Activated CD8-positive, alpha-beta memory T cell treated with anti-CD3 and anti-CD28 coated beads, Interleukin-2, amount 10 ng/mL, durations not matched to agents 7 days and 5 days (primary cell): Measurements from ENCODE around the gene IRS2. TPM values are rescaled to one million over a fixed set of nuclear protein-coding genes. Genes with fewer than 3 reads are reported as not detected.

Experiments used
- ATAC-seq: fragments of 150-1000 bp; cut with Tn5 transposase; one replicate; pipeline ENCODE4 v1.10.0; 2021; ENCODE audit warnings: moderate library complexity
- CTCF ChIA-PET: fragments of 350-600 bp; sonication (Branson Sonifier 250); formaldehyde crosslinking; loops from one replicate; lab custom pipeline; 2021; ENCODE audit warnings: antibody characterized with exemption; lab: Charles Lee
- DNase-seq: peaks from one replicate; pipeline ENCODE4 v3.0.0-alpha.2; 2020
- H3K27ac Mint-ChIP-seq: one replicate; pipeline ENCODE4 v1.8.0; 2021; ENCODE audit warnings: mild to moderate bottlenecking, mixed read lengths
- H3K27me3 Mint-ChIP-seq: one replicate; pipeline ENCODE4 v1.8.0; 2021; ENCODE audit warnings: mixed read lengths
- H3K36me3 Mint-ChIP-seq: one replicate; pipeline ENCODE4 v1.8.0; 2021; ENCODE audit warnings: mild to moderate bottlenecking, mixed read lengths
- H3K4me1 Mint-ChIP-seq: one replicate; pipeline ENCODE4 v1.8.0; 2021; ENCODE audit warnings: mixed read lengths
- H3K4me3 Mint-ChIP-seq: one replicate; pipeline ENCODE4 v1.8.0; 2021; ENCODE audit warnings: mild to moderate bottlenecking, moderate library complexity, mixed read lengths
- H3K9me3 Mint-ChIP-seq: one replicate; pipeline ENCODE4 v1.8.0; 2022; ENCODE audit warnings: low read depth, mixed read lengths
- total RNA-seq, 2 experiments: library from RNA; stranded (reverse); gene quantifications; one replicate each; pipeline ENCODE4 v1.2.3, GENCODE V29; 2021

IRS2 gene
- total RNA-seq, 2 experiments from 2014 or later: 1.6 to 2.0 TPM

- Mint-ChIP-seq H3K9me3 (no peaks in the 10 kb centered on the region), H3K36me3 (no peaks in the 10 kb centered on the region), H3K27me3 (peaks cover 6% of the 10 kb centered on the region), H3K27ac (no peak overlapping the region), H3K4me3 (no peak overlapping the region), H3K4me1 (no peaks in the 10 kb centered on the region)
- CTCF ChIA-PET: no interaction called here
- no peak for DNase-seq
- no peak for ATAC-seq
Measured at GRCh38 chr13:109720758-109721184, 65.6 kb downstream of the IRS2 start.

DNA sequence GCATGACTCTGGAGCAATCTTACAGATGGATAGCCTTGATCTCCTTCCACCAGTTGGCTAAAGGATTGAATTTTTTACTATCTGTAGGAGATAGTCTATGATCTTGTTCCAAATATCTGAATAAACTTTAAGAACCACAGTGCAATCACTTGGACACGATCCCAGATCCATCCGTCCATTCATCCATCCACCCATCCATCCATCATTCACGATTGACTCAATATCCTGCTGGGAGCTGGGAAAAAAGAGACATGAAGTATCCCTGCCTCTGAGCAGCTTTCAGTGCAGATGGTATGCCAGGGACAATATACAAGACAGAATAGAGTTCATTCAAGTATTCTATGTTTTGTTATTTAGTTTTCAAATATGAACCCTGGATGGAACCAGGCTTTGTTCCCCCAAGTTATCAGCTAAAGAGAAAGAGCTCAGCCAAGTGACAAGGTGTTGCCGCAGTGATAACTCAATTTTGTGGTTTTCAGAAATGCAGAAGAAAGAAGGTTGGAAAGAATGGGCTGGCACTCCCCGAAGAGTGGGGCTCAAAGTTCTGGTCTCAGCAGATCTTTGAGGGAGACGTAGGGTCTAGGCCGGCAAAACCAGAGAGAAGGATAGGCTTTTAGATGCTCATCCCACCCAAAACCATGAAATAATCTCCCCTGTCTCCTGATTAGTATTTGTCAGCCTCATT lies 66.3 kb downstream of the IRS2 start:
- Mint-ChIP-seq H3K4me3 (no peak overlapping the region), H3K27me3 (peaks cover 9% of the 10 kb centered on the region), H3K4me1 (no peaks in the 10 kb centered on the region), H3K36me3 (no peaks in the 10 kb centered on the region), H3K27ac (no peak overlapping the region), H3K9me3 (no peaks in the 10 kb centered on the region)
- CTCF ChIA-PET: no interaction called here
- ATAC-seq (no peak), DNase-seq (no peak)

- Mint-ChIP-seq H3K9me3 (no peaks in the 10 kb centered on the region), H3K36me3 (no peaks in the 10 kb centered on the region), H3K27ac (no peak overlapping the region), H3K27me3 (peaks cover 11% of the 10 kb centered on the region), H3K4me3 (no peak overlapping the region), H3K4me1 (no peaks in the 10 kb centered on the region)
- no peak for DNase-seq
- CTCF ChIA-PET: no interaction called here
- ATAC-seq: no peak
Measured at GRCh38 chr13:109718726-109719125, 67.7 kb downstream of the IRS2 start.

DNA sequence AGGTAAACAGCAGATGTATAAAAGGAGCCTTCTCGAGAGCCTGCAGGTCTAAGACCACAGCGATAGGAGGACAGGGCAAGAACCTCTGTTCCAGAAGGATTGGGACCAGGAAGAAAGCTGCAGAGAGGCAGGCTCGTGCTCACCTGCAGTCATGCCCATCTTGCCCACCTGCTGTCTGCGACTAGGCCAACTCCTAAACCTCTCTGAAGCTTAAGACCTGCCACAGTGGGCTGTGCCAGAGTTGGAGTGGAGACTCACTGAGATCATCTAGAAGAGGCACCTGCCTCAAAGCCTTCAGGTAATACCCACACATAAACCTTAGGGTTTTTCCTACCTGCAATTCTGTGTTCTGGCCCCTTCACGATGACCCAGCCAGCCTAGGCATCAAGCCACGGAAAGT lies 68.7 kb downstream of the IRS2 start:
- Mint-ChIP-seq H3K4me1 (no peaks in the 10 kb centered on the region), H3K9me3 (no peaks in the 10 kb centered on the region), H3K36me3 (no peaks in the 10 kb centered on the region), H3K27me3 (peaks cover 11% of the 10 kb centered on the region), H3K4me3 (no peak overlapping the region), H3K27ac (no peak overlapping the region)
- CTCF ChIA-PET: no interaction called here
- ATAC-seq (no peak), DNase-seq (no peak)

GRCh38 chr13:109715902-109716301 lies 70.5 kb downstream of the IRS2 start:
- no peak overlapping the region for H3K4me3 Mint-ChIP-seq
- H3K27me3 Mint-ChIP-seq: peaks cover 10% of the 10 kb centered on the region
- H3K36me3 Mint-ChIP-seq: no peaks in the 10 kb centered on the region
- ATAC-seq: no peak
- CTCF ChIA-PET: no interaction called here
- no peak for DNase-seq
- H3K4me1 Mint-ChIP-seq: no peaks in the 10 kb centered on the region
- no peaks in the 10 kb centered on the region for H3K9me3 Mint-ChIP-seq
- H3K27ac Mint-ChIP-seq: no peak overlapping the region

GRCh38 chr13:109713681-109714080 lies 72.7 kb downstream of the IRS2 start:
- CTCF ChIA-PET: interaction anchor here (0.8 kb wide), 1 partner anchor 182 kb away, joined by 3 read pairs; no protein-coding TSS in a partner anchor
- DNase-seq: no peak
- Mint-ChIP-seq H3K27ac (no peak overlapping the region), H3K27me3 (peaks cover 5% of the 10 kb centered on the region), H3K36me3 (no peaks in the 10 kb centered on the region), H3K9me3 (no peaks in the 10 kb centered on the region), H3K4me1 (no peaks in the 10 kb centered on the region), H3K4me3 (no peak overlapping the region)
- ATAC-seq: no peak

GRCh38 chr13:109712124-109712722 lies 74.2 kb downstream of the IRS2 start:
- H3K36me3 Mint-ChIP-seq: no peaks in the 10 kb centered on the region
- CTCF ChIA-PET: no interaction called here

GRCh38 chr13:109707742-109708617 lies 78.4 kb downstream of the IRS2 start:
- CTCF ChIA-PET: no interaction called here
- ATAC-seq (no peak), DNase-seq (no peak)
- Mint-ChIP-seq H3K27me3 (peaks cover 18% of the 10 kb centered on the region), H3K4me1 (peaks cover 3% of the 10 kb centered on the region), H3K9me3 (no peaks in the 10 kb centered on the region), H3K27ac (no peak overlapping the region), H3K4me3 (no peak overlapping the region), H3K36me3 (no peaks in the 10 kb centered on the region)

More at GRCh38 chr13:109712124-109712722, 74.2 kb downstream of the IRS2 start:
- Mint-ChIP-seq H3K9me3 (no peaks in the 10 kb centered on the region), H3K27ac (no peak overlapping the region), H3K27me3 (peaks cover 5% of the 10 kb centered on the region), H3K4me1 (peaks cover 3% of the 10 kb centered on the region), H3K4me3 (no peak overlapping the region)
- DNase-seq (no peak), ATAC-seq (no peak)

GRCh38 chr13:109707044-109707741 lies 79.2 kb downstream of the IRS2 start:
- Mint-ChIP-seq H3K27ac (no peak overlapping the region), H3K4me1 (peaks cover 3% of the 10 kb centered on the region), H3K27me3 (peaks cover 18% of the 10 kb centered on the region), H3K9me3 (no peaks in the 10 kb centered on the region), H3K4me3 (no peak overlapping the region), H3K36me3 (no peaks in the 10 kb centered on the region)
- ATAC-seq: no peak
- CTCF ChIA-PET: no interaction called here
- no peak for DNase-seq

DNA sequence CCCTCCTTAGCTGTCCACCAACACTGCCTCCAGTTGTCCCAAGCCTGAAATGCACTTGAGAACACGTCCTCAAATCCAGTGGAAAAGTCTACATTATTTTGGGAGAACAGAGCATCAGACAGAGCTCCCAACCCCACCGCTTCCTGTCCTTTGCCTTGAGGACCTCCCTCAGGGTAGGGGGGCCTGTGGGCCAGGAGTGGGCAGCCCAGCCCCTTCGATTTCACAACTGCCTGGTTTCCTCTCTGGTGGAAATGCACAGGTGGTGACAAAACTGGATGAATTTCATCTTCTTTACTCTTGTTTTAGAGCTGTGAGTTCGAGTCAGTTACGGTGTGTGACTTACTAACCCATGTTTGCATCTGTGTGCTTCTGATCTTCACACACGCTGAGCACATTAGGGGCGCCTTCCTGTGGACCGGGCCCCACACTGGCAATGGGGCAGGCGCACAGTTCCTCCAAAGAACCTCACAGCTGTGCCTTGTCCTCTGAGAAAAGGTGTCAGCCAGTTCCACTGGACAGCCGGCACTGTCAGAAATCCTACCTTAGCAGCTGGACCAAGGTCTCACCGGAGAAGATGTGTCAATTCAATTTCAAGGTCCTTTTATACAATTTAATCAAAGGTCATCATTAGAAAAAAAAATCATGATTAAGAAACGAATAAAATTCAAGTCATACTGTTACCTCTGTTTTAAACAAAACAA lies 80.2 kb downstream of the IRS2 start:
- Mint-ChIP-seq H3K4me3 (no peak overlapping the region), H3K27ac (no peak overlapping the region), H3K27me3 (peaks cover 24% of the 10 kb centered on the region), H3K36me3 (no peaks in the 10 kb centered on the region), H3K9me3 (no peaks in the 10 kb centered on the region), H3K4me1 (peaks cover 3% of the 10 kb centered on the region)
- ATAC-seq (no peak), DNase-seq (no peak)
- CTCF ChIA-PET: no interaction called here

DNA sequence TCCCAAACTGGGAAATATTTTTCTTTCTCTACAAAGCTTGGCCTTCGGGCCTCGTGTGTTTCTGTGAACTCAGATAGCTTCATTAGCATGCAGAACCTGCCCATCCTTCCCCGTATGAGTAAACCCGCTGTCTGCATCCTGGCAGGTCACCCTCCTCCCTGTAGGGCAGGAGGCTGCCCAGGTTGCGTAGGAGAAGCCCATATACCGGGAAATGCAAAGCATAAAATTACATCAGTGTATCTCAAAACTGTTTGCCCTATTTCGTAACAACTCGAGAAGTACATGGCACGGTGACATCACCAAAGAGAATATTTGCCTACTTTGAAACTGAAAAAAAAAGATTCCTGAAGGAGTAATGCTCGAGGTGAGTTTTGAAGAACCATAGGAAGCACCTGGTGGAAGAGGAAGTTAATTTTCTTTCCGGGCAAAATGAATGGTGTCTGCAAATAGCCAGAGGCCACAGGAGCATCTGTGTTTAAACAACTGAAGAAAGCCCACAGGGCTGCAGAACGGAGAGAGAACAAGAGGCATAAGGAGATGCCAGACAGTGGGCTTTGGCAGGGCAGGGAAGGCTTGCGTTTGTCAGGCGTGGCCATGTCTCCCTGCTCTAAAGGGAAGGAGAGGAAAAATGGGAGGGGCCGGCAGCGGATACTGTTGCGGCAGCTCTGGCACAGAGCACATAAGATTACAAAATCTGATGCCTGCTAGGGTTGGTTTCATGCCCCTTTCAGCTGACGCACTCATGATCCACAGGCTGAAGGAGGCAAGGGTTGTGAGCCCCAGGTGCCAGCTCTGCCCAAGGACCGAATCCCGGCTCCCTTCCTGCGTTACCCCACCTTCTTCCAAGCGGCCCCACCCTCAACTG lies 81.4 kb downstream of the IRS2 start:
- H3K4me1 Mint-ChIP-seq: peaks cover 3% of the 10 kb centered on the region
- no peaks in the 10 kb centered on the region for H3K36me3 Mint-ChIP-seq
- H3K9me3 Mint-ChIP-seq: no peaks in the 10 kb centered on the region
- DNase-seq: no peak
- no peak overlapping the region for H3K4me3 Mint-ChIP-seq
- peaks cover 24% of the 10 kb centered on the region for H3K27me3 Mint-ChIP-seq
- no peak for ATAC-seq
- H3K27ac Mint-ChIP-seq: no peak overlapping the region
- CTCF ChIA-PET: no interaction called here

GRCh38 chr13:109703250-109703649 lies 83.1 kb downstream of the IRS2 start:
- H3K4me1 Mint-ChIP-seq: peaks cover 2% of the 10 kb centered on the region
- no peak overlapping the region for H3K27ac Mint-ChIP-seq
- peaks cover 24% of the 10 kb centered on the region for H3K27me3 Mint-ChIP-seq
- no peaks in the 10 kb centered on the region for H3K36me3 Mint-ChIP-seq
- DNase-seq (no peak), ATAC-seq (no peak)
- H3K4me3 Mint-ChIP-seq: no peak overlapping the region
- CTCF ChIA-PET: no interaction called here
- no peaks in the 10 kb centered on the region for H3K9me3 Mint-ChIP-seq
